HepG2 (cell line): ENCODE data around the gene RAB3GAP1. TPM values are rescaled to one million over a fixed set of nuclear protein-coding genes. Genes with fewer than 3 reads are reported as not detected.

ENCODE experiments used
- MEIS1 ChIP-seq: sonication (generic); formaldehyde crosslinking; IDR thresholded peaks from 2 replicates; pipeline ENCODE4 v1.9.0; 2021; ENCODE audit warnings: mild to moderate bottlenecking, missing genetic modification reagents, moderate library complexity, borderline replicate concordance
- NAIF1 ChIP-seq: sonication (generic); formaldehyde crosslinking; IDR thresholded peaks from 2 replicates; pipeline ENCODE4 v1.5.0; 2020; ENCODE audit warnings: mild to moderate bottlenecking, missing genetic modification reagents, borderline replicate concordance
- NCOA5 ChIP-seq: sonication (generic); formaldehyde crosslinking; IDR thresholded peaks from 2 replicates; pipeline ENCODE4 v1.4.0; 2020; ENCODE audit warnings: missing genetic modification reagents
- RFX5 ChIP-seq: IDR thresholded peaks from 2 replicates; pipeline ENCODE4 v1.6.1; 2011; ENCODE audit warnings: low read depth, low read length, improper control_type of control experiment
- SIX4 ChIP-seq: sonication (generic); formaldehyde crosslinking; IDR thresholded peaks from 2 replicates; pipeline ENCODE4 v1.4.0; 2020; ENCODE audit warnings: missing genetic modification reagents
- SMC3 ChIP-seq: IDR thresholded peaks from 2 replicates; pipeline ENCODE4 v1.6.1; 2011; ENCODE audit warnings: low read length, improper control_type of control experiment
- ZFP90 ChIP-seq: sonication (generic); formaldehyde crosslinking; IDR thresholded peaks from 2 replicates; pipeline ENCODE4 v1.8.0; 2022; ENCODE audit warnings: missing genetic modification reagents, mild to moderate bottlenecking, inconsistent platforms, borderline replicate concordance
- ZNF101 ChIP-seq: sonication (generic); formaldehyde crosslinking; IDR thresholded peaks from 2 replicates; pipeline ENCODE4 v1.4.0; 2020; ENCODE audit warnings: mild to moderate bottlenecking, low read depth, missing genetic modification reagents, borderline replicate concordance
- ZNF235 ChIP-seq: sonication (generic); formaldehyde crosslinking; IDR thresholded peaks from 2 replicates; pipeline ENCODE4 v1.8.1; 2023; ENCODE audit warnings: mild to moderate bottlenecking, missing genetic modification reagents, borderline replicate concordance
- ZNF329 ChIP-seq: sonication (generic); formaldehyde crosslinking; IDR thresholded peaks from 2 replicates; pipeline ENCODE4 v1.9.0; 2021; ENCODE audit warnings: low read depth, mild to moderate bottlenecking, missing genetic modification reagents
- ZNF619 ChIP-seq: sonication (generic); formaldehyde crosslinking; IDR thresholded peaks from 2 replicates; pipeline ENCODE4 v1.4.0; 2020; ENCODE audit warnings: mild to moderate bottlenecking, missing genetic modification reagents
- ZNF772 ChIP-seq: sonication (generic); formaldehyde crosslinking; IDR thresholded peaks from 2 replicates; pipeline ENCODE4 v1.5.0; 2020; ENCODE audit warnings: mild to moderate bottlenecking, missing genetic modification reagents
- polyA plus RNA-seq, 8 experiments: library from polyadenylated mRNA; depleted of rRNA in 3 of 8; stranded (reverse) in 7 of 8; unstranded in 1 of 8; fragments of >200 nt; fragmentation: Illumina TruSeq in 4 of 8; extraction: Trizol in 4 of 8; gene quantifications; 2 replicates each; pipeline versions ENCODE4 v1.2.1 to v1.2.3, GENCODE V29; 2011 to 2016; ENCODE audit warnings: low read depth in 4 of 8, missing spikeins in 1 of 8, mixed read lengths in 1 of 8; ENCODE audit not compliant: insufficient read depth in 1 of 8
- total RNA-seq, 5 experiments: library from RNA; depleted of rRNA; stranded (reverse); fragments of >200 nt; fragmentation: Illumina TruSeq; extraction: Trizol; gene quantifications; 2 replicates each; pipeline ENCODE4 v1.2.3, GENCODE V29; 2016; ENCODE audit warnings: low read depth in 1 of 5
- TF ChIP-seq, protein P1 (sequence below): sonication (generic); formaldehyde crosslinking; conservative IDR thresholded peaks from 2 replicates; pipeline ENCODE4 v1.4.0; 2020; ENCODE audit warnings: mild to moderate bottlenecking, missing genetic modification reagents, moderate library complexity
- TF ChIP-seq, protein P2 (sequence below): sonication (generic); IDR thresholded peaks from 2 replicates; pipeline ENCODE4 v1.6.1; 2016; ENCODE audit warnings: low read depth, borderline replicate concordance
- TF ChIP-seq, protein P3 (sequence below): sonication (generic); formaldehyde crosslinking; IDR thresholded peaks from 2 replicates; pipeline ENCODE4 v1.4.0; 2020; ENCODE audit warnings: missing genetic modification reagents, borderline replicate concordance
- TF ChIP-seq, protein P4 (sequence below): sonication (generic); formaldehyde crosslinking; IDR thresholded peaks from 2 replicates; pipeline ENCODE4 v1.5.1; 2020; ENCODE audit warnings: mild to moderate bottlenecking, missing genetic modification reagents, moderate library complexity

RAB3GAP1 gene
- total and polyA plus RNA-seq, 2 of the 13 experiments (the other 11 are each of a cell fraction or from before 2014, with no cell fraction given), result 15.2 to 48.8 TPM

DNA sequence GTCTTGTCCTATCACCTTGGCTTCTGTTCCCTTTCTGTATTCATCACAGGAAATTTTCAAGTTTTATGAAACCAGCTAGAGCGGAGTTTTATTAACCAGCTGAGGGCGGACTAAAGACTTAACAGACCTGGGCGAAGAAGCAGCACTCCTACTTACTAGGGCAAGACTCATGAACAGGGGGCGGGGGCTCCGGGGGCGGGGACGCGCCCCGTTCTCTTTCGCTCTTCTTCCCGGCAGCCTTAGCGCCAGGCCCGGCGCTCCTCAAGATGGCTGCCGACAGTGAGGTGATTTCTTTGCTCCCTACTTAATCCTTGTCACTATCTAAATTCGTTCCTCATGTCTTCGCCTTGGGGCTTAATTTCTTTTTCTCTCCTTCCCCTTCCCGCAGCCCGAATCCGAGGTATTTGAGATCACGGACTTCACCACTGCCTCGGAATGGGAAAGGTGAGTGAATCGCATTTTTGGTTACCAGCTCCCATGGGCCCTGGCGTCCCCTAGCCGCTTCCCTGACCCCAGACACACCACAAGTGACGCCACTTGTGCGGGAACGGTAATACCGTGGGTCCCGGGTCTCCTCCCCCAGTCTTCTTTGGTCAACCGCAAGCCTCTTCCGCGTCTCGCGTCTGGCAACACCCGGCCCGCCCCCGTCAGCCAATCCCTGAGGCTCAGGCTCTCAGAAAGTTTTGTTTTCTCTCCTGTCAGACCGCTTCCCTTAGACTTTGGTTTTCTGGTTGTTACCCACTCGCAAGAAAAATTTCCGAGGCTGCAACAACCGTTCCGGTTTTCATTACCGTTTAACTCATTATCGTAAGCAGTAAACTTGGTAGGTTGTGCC, at the start of gene RAB3GAP1 (continued):
- TF ChIP-seq, protein P1, sequence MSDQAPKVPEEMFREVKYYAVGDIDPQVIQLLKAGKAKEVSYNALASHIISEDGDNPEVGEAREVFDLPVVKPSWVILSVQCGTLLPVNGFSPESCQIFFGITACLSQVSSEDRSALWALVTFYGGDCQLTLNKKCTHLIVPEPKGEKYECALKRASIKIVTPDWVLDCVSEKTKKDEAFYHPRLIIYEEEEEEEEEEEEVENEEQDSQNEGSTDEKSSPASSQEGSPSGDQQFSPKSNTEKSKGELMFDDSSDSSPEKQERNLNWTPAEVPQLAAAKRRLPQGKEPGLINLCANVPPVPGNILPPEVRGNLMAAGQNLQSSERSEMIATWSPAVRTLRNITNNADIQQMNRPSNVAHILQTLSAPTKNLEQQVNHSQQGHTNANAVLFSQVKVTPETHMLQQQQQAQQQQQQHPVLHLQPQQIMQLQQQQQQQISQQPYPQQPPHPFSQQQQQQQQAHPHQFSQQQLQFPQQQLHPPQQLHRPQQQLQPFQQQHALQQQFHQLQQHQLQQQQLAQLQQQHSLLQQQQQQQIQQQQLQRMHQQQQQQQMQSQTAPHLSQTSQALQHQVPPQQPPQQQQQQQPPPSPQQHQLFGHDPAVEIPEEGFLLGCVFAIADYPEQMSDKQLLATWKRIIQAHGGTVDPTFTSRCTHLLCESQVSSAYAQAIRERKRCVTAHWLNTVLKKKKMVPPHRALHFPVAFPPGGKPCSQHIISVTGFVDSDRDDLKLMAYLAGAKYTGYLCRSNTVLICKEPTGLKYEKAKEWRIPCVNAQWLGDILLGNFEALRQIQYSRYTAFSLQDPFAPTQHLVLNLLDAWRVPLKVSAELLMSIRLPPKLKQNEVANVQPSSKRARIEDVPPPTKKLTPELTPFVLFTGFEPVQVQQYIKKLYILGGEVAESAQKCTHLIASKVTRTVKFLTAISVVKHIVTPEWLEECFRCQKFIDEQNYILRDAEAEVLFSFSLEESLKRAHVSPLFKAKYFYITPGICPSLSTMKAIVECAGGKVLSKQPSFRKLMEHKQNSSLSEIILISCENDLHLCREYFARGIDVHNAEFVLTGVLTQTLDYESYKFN, result peak; percentile 24; the same call in 1 of the 2 replicates
- TF ChIP-seq SIX4 (CRISPR knock-in tag) (no peak), NAIF1 (CRISPR knock-in tag) (no peak), NCOA5 (CRISPR knock-in tag) (no peak), ZNF329 (no peak), ZNF619 (CRISPR knock-in tag) (peak; percentile 88), ZFP90 (CRISPR knock-in tag) (no peak; the same call in 1 of the 2 replicates), ZNF101 (CRISPR knock-in tag) (no peak), SMC3 (no peak), ZNF772 (CRISPR knock-in tag) (no peak; the same call in none of the 2 replicates), MEIS1 (no peak), RFX5 (no peak), ZNF235 (CRISPR knock-in tag) (no peak)
- TF ChIP-seq, protein P2, sequence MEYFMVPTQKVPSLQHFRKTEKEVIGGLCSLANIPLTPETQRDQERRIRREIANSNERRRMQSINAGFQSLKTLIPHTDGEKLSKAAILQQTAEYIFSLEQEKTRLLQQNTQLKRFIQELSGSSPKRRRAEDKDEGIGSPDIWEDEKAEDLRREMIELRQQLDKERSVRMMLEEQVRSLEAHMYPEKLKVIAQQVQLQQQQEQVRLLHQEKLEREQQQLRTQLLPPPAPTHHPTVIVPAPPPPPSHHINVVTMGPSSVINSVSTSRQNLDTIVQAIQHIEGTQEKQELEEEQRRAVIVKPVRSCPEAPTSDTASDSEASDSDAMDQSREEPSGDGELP, result no peak
- TF ChIP-seq, protein P3, sequence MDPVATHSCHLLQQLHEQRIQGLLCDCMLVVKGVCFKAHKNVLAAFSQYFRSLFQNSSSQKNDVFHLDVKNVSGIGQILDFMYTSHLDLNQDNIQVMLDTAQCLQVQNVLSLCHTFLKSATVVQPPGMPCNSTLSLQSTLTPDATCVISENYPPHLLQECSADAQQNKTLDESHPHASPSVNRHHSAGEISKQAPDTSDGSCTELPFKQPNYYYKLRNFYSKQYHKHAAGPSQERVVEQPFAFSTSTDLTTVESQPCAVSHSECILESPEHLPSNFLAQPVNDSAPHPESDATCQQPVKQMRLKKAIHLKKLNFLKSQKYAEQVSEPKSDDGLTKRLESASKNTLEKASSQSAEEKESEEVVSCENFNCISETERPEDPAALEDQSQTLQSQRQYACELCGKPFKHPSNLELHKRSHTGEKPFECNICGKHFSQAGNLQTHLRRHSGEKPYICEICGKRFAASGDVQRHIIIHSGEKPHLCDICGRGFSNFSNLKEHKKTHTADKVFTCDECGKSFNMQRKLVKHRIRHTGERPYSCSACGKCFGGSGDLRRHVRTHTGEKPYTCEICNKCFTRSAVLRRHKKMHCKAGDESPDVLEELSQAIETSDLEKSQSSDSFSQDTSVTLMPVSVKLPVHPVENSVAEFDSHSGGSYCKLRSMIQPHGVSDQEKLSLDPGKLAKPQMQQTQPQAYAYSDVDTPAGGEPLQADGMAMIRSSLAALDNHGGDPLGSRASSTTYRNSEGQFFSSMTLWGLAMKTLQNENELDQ (CRISPR knock-in tag), result no peak
- TF ChIP-seq, protein P4, sequence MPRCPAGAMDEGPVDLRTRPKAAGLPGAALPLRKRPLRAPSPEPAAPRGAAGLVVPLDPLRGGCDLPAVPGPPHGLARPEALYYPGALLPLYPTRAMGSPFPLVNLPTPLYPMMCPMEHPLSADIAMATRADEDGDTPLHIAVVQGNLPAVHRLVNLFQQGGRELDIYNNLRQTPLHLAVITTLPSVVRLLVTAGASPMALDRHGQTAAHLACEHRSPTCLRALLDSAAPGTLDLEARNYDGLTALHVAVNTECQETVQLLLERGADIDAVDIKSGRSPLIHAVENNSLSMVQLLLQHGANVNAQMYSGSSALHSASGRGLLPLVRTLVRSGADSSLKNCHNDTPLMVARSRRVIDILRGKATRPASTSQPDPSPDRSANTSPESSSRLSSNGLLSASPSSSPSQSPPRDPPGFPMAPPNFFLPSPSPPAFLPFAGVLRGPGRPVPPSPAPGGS (CRISPR knock-in tag), result 0 out of 2 replicates have a peak, but pooled peaks have one; percentile 48
